ENCODE results near the gene KCNMB1. TPM values are rescaled to one million over a fixed set of nuclear protein-coding genes. Genes with fewer than 3 reads are reported as not detected.

Gene KCNMB1
- polyA plus RNA-seq, 1 experiment = 0.04 TPM

DNA sequence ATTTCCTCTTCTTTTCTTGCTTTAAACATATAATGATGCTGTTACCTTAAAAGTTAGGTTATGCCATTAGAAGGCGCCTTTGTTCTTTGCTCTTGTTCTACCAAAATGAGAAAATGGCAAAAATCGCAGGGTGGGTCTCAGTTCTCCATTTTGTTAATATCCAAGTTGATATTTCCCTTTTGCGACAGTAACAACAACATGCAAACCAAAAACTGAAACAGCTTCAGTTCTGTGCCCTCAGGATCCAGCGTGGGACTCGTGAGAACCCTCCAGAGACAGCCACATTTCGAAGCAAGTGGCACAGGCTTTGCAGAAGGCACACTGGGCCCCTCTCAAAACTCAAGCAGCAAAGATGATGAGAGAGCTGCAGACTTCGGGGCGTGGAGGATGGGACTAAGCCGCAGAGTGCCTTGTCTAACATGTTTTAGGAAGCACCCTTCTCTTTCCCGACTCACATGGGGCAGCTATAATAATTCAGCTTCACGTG, 58.6 kb downstream of the KCNMB1 start:
- Histone ChIP-seq H3K27me3 (ENCODE audit: control insufficient read depth, insufficient read depth, low read length) (no peaks in the 10 kb centered on the region), H3K4me3 (ENCODE audit: low read depth, low read length) (no peak overlapping the region), H3K36me3 (ENCODE audit: control insufficient read depth, insufficient read depth, low read length) (no peaks in the 10 kb centered on the region)
- CTCF ChIA-PET = no interaction called here
- POLR2A ChIA-PET = no interaction called here
- TF ChIP-seq, protein P1, sequence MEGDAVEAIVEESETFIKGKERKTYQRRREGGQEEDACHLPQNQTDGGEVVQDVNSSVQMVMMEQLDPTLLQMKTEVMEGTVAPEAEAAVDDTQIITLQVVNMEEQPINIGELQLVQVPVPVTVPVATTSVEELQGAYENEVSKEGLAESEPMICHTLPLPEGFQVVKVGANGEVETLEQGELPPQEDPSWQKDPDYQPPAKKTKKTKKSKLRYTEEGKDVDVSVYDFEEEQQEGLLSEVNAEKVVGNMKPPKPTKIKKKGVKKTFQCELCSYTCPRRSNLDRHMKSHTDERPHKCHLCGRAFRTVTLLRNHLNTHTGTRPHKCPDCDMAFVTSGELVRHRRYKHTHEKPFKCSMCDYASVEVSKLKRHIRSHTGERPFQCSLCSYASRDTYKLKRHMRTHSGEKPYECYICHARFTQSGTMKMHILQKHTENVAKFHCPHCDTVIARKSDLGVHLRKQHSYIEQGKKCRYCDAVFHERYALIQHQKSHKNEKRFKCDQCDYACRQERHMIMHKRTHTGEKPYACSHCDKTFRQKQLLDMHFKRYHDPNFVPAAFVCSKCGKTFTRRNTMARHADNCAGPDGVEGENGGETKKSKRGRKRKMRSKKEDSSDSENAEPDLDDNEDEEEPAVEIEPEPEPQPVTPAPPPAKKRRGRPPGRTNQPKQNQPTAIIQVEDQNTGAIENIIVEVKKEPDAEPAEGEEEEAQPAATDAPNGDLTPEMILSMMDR (IDR thresholded peaks at IDR 0.05; ENCODE audit: insufficient read depth, low read depth, low read length) = no peak
- no peak for DNase-seq (ENCODE audit: low read depth)

DNA sequence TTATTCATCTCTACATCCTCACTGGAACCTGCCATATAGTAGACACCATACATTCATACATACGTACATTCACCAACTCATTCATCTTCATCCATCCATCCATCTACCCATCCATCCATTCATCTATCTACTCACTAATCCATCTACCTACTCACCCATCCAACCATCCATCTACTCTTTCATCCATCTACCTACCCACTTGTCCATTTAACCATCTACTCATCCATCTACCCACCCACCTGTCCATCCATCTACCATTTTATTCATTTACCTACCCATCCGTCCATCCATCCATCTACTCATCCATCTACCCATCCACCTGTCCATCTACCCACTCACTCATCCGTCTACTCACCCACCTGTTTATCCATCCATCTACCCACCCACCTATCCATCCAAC, 59.6 kb downstream of the KCNMB1 start:
- POLR2A ChIA-PET = no interaction called here
- DNase-seq (ENCODE audit: low read depth) = no peak
- Histone ChIP-seq H3K36me3 (ENCODE audit: control insufficient read depth, insufficient read depth, low read length) (no peaks in the 10 kb centered on the region), H3K4me3 (ENCODE audit: low read depth, low read length) (no peak overlapping the region), H3K27me3 (ENCODE audit: control insufficient read depth, insufficient read depth, low read length) (no peaks in the 10 kb centered on the region)
- TF ChIP-seq, protein P1 (IDR thresholded peaks at IDR 0.05; ENCODE audit: insufficient read depth, low read depth, low read length) = no peak
- CTCF ChIA-PET = no interaction called here

DNA sequence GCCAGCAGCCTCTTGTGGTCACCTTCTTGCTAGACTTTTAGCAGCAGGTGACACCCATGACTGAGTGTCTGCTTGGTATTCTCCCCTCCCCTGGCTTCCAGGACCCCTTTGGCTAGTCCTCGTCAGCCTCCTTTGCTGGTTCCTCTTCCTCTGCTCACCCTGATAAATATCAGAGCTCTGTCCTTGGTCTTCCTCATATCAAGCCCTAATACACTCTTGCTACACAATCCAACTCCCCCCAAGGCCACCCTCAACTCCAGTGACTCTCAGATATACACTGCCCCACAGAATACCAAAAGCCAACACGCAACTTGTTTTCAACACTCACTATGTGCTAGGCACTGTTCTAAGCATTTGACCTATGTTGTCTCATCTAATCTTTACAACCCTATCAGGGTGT, 61.3 kb downstream of the KCNMB1 start:
- Histone ChIP-seq H3K36me3 (ENCODE audit: control insufficient read depth, insufficient read depth, low read length) (no peaks in the 10 kb centered on the region), H3K27me3 (ENCODE audit: control insufficient read depth, insufficient read depth, low read length) (no peaks in the 10 kb centered on the region), H3K4me3 (ENCODE audit: low read depth, low read length) (no peak overlapping the region)
- TF ChIP-seq, protein P1 (IDR thresholded peaks at IDR 0.05; ENCODE audit: insufficient read depth, low read depth, low read length) = no peak
- POLR2A ChIA-PET = no interaction called here
- no peak for DNase-seq (ENCODE audit: low read depth)
- CTCF ChIA-PET = no interaction called here

DNA sequence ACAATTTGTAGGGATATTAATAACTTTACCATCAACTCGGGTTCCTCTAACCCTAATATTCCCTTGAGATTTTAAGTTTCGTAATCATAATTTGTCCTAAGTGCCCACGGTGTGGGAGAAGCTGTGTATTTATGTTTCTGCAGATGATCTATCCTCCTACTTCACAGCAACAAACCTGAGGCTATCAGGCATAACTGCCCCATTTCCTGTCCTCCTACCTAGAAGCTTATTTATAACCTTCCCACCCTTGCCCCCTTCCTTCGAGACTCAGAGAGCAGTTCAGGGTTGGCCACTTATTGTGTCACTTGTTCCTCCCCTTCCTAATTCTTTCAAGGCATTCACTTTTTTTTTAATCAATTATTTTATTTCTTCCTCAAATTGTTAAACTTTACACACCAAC, 62.0 kb downstream of the KCNMB1 start:
- Histone ChIP-seq H3K4me3 (ENCODE audit: low read depth, low read length) (no peak overlapping the region), H3K27me3 (ENCODE audit: control insufficient read depth, insufficient read depth, low read length) (no peaks in the 10 kb centered on the region), H3K36me3 (ENCODE audit: control insufficient read depth, insufficient read depth, low read length) (no peaks in the 10 kb centered on the region)
- CTCF ChIA-PET = no interaction called here
- no peak for DNase-seq (ENCODE audit: low read depth)
- POLR2A ChIA-PET = no interaction called here
- TF ChIP-seq, protein P1 (IDR thresholded peaks at IDR 0.05; ENCODE audit: insufficient read depth, low read depth, low read length) = no peak

Other genes with a start within 250 kb of the KCNMB1 start
- not detected in 2 replicates for gene C5orf58, start 156.4 kb downstream of the KCNMB1 start, polyA plus RNA-seq (2011; rRNA removed)
- not detected in 2 replicates for gene LCP2, start 91.6 kb downstream of the KCNMB1 start, polyA plus RNA-seq (2011; rRNA removed)
- gene KCNIP1, start 114.7 kb upstream of the KCNMB1 start, polyA plus RNA-seq (2011; rRNA removed) = not detected in 2 replicates

Data from BJ (cell line).